Activated CD8-positive, alpha-beta memory T cell treated with anti-CD3 and anti-CD28 coated beads, Interleukin-2, amount 50 U/mL, for 4 hours (primary cell): ENCODE results near the gene TOMM6.

Experiments used
- DNase-seq: peaks from one replicate; pipeline ENCODE4 v3.0.0-alpha.2; 2020

TOMM6 gene

GRCh38 chr6:41824571-41825569, 37.4 kb downstream of the TOMM6 start:
- no peak for DNase-seq

DNA sequence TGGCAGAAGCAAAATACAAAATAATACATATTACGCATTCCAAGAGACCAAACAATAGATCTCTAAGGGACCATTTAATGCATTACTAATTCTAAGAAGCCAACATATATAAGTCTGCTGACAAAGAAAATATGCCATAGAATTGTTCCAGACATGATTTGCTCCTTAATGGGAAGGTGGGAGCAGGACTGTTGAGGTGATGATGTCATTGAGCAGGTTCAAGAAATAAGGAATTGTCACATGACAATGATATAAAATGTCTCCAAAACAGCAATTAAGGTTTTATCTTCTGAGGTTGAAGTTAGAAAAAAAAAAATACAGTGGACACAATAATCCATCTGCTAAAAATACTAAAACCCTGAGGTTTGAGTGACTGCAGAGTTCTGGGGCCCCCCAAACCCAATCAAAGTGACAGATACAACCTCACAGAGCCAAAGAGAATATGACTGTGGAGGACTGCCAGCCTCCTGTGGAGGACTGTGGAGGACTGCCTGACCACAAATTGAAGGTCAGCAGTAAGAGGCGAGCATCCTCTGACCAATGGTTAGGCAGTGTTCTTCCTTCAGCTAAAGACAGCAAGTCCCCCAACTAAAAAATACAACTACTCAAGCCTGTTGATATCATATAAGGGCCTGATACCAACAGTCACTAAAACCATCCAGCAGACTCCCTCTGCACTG, 39.0 kb downstream of the TOMM6 start:
- no peak for DNase-seq

DNA sequence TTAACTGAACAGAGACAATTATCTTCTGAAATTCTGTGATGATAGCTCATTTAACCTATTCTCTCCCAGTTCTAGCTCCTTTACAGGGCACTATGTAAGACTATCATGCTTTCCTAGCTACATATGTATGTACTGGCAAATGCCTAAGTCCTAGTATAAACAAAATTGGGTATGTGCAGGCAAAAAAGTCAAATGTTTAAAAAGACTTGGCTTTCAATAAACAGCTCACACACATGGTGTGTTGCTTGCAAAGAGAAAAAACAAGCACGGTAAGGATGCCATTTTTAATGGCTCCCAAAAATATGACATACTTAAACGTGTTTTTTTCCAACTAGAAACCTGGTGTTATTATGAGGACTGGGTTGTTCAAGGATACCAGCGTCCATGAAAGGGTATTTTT, 44.8 kb downstream of the TOMM6 start:
- no peak for DNase-seq

DNA sequence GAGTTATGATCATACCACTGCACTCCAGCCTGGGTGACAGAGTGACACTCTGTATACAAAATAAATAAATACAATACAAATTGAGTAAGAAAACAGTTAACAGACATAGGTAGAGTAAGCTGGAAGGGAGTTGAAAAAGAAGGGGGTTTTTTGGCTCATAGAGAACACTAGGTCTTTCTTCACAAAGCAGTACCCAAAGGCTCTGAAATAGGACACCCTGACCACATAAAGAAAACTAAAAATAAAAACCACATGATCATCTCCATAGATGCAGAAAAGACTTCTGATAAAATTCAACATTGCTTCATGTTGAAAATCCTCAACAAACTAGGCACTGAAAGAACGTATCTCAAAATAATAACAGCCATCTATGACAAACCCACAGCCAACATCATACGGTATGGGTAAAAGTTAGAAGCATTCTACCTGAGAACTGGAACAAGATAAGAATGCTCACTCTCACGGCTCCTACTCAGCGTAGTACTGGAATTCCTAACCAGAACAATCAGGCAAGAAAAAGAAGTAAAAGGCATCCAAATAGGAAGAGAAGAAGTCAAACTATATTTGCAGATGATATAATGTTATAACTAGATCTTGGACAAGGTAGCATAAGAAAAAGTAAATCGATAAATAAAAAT, 48.6 kb downstream of the TOMM6 start:
- no peak for DNase-seq

DNA sequence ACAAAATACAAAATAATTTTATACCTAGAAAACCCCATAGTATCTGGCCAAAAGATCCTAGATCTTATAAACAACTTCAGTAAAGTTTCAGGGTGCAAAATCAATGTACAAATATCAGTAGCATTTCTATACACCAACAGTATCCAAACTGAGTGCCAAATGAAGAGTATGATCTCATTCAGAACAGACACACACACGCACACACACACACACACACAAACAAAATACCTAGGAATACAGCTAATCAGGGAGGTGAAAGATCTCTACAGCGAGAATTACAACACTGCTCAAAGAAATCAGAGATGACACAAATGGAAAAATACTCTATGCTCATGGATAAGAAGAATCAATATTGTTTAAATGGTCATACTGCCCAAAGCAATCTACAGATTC, 49.2 kb downstream of the TOMM6 start:
- DNase-seq: no peak
